K562 (cell line): ENCODE data around the gene NFYC. TPM values are rescaled to one million over a fixed set of nuclear protein-coding genes. Genes with fewer than 3 reads are reported as not detected.

Experiments used
- REST ChIP-seq, 2 experiments: fragments of 450-650 bp; formaldehyde crosslinking in 1 of 2; IDR thresholded peaks; 2 replicates each; pipeline versions ENCODE4 v1.4.0 to v1.6.1; 2014 to 2020; ENCODE audit warnings: mild to moderate bottlenecking in 2 of 2, borderline replicate concordance in 1 of 2, low read depth in 1 of 2
- ZNF699 ChIP-seq: fragments of 250-450 bp; sonication (Bioruptor Pico); IDR thresholded peaks from 2 replicates; pipeline ENCODE4 v1.8.0; 2021; ENCODE audit warnings: mild to moderate bottlenecking, moderate library complexity; ENCODE audit not compliant: insufficient replicate concordance
- polyA plus RNA-seq, 8 experiments: library from polyadenylated mRNA; depleted of rRNA in 4 of 8; stranded (reverse) in 5 of 8; unstranded in 3 of 8; fragments of >200 nt; fragmentation: Nextera tagmentation in 2 of 8; fragmentation: Illumina TruSeq in 1 of 8; extraction: Ambion mirVana in 2 of 8; extraction: Trizol in 1 of 8; gene quantifications; 2 replicates each; pipeline versions ENCODE4 v1.2.1 to v1.2.3, GENCODE V29; 2011 to 2014; ENCODE audit warnings: inconsistent platforms in 1 of 8, missing spikeins in 1 of 8
- total RNA-seq, 7 experiments: library from RNA; depleted of rRNA in 6 of 7; stranded (reverse); fragments of >200 nt in 6 of 7; fragmentation: Illumina TruSeq in 2 of 7; extraction: Trizol in 2 of 7; gene quantifications; 2 replicates each; pipeline versions ENCODE4 v1.2.1 to v1.2.3, GENCODE V29; 2011 to 2021; ENCODE audit warnings: low replicate concordance in 1 of 7
- TF ChIP-seq, protein P1 (sequence below): IDR thresholded peaks from 2 replicates; pipeline ENCODE4 v1.6.1; 2011; ENCODE audit not compliant: insufficient read length; ENCODE audit errors: extremely low read depth
- TF ChIP-seq, protein P2 (sequence below): fragments of 450-650 bp; IDR thresholded peaks from 2 replicates; pipeline ENCODE4 v1.6.1; 2016; ENCODE audit warnings: mild to moderate bottlenecking, moderate library complexity

NFYC gene
- total and polyA plus RNA-seq, 9 of the 15 experiments (the other 6 are each of a cell fraction or from before 2014, with no cell fraction given), result 4.8 to 59.8 (median 41.1) TPM

GRCh38 chr1:40711465-40712404 is 20.2 kb downstream of the NFYC start (continued):
- TF ChIP-seq REST (IDR thresholded peaks at IDR 0.05; ENCODE audit: borderline replicate concordance) (0 out of 2 replicates have a peak, but pooled peaks have one; percentile 5), REST (CRISPR knock-in tag; IDR thresholded peaks at IDR 0.05; ENCODE audit: low read depth) (no peak), ZNF699 (CRISPR knock-in tag) (no peak)
- TF ChIP-seq, protein P1, sequence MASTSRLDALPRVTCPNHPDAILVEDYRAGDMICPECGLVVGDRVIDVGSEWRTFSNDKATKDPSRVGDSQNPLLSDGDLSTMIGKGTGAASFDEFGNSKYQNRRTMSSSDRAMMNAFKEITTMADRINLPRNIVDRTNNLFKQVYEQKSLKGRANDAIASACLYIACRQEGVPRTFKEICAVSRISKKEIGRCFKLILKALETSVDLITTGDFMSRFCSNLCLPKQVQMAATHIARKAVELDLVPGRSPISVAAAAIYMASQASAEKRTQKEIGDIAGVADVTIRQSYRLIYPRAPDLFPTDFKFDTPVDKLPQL, result no peak
- TF ChIP-seq, protein P2, sequence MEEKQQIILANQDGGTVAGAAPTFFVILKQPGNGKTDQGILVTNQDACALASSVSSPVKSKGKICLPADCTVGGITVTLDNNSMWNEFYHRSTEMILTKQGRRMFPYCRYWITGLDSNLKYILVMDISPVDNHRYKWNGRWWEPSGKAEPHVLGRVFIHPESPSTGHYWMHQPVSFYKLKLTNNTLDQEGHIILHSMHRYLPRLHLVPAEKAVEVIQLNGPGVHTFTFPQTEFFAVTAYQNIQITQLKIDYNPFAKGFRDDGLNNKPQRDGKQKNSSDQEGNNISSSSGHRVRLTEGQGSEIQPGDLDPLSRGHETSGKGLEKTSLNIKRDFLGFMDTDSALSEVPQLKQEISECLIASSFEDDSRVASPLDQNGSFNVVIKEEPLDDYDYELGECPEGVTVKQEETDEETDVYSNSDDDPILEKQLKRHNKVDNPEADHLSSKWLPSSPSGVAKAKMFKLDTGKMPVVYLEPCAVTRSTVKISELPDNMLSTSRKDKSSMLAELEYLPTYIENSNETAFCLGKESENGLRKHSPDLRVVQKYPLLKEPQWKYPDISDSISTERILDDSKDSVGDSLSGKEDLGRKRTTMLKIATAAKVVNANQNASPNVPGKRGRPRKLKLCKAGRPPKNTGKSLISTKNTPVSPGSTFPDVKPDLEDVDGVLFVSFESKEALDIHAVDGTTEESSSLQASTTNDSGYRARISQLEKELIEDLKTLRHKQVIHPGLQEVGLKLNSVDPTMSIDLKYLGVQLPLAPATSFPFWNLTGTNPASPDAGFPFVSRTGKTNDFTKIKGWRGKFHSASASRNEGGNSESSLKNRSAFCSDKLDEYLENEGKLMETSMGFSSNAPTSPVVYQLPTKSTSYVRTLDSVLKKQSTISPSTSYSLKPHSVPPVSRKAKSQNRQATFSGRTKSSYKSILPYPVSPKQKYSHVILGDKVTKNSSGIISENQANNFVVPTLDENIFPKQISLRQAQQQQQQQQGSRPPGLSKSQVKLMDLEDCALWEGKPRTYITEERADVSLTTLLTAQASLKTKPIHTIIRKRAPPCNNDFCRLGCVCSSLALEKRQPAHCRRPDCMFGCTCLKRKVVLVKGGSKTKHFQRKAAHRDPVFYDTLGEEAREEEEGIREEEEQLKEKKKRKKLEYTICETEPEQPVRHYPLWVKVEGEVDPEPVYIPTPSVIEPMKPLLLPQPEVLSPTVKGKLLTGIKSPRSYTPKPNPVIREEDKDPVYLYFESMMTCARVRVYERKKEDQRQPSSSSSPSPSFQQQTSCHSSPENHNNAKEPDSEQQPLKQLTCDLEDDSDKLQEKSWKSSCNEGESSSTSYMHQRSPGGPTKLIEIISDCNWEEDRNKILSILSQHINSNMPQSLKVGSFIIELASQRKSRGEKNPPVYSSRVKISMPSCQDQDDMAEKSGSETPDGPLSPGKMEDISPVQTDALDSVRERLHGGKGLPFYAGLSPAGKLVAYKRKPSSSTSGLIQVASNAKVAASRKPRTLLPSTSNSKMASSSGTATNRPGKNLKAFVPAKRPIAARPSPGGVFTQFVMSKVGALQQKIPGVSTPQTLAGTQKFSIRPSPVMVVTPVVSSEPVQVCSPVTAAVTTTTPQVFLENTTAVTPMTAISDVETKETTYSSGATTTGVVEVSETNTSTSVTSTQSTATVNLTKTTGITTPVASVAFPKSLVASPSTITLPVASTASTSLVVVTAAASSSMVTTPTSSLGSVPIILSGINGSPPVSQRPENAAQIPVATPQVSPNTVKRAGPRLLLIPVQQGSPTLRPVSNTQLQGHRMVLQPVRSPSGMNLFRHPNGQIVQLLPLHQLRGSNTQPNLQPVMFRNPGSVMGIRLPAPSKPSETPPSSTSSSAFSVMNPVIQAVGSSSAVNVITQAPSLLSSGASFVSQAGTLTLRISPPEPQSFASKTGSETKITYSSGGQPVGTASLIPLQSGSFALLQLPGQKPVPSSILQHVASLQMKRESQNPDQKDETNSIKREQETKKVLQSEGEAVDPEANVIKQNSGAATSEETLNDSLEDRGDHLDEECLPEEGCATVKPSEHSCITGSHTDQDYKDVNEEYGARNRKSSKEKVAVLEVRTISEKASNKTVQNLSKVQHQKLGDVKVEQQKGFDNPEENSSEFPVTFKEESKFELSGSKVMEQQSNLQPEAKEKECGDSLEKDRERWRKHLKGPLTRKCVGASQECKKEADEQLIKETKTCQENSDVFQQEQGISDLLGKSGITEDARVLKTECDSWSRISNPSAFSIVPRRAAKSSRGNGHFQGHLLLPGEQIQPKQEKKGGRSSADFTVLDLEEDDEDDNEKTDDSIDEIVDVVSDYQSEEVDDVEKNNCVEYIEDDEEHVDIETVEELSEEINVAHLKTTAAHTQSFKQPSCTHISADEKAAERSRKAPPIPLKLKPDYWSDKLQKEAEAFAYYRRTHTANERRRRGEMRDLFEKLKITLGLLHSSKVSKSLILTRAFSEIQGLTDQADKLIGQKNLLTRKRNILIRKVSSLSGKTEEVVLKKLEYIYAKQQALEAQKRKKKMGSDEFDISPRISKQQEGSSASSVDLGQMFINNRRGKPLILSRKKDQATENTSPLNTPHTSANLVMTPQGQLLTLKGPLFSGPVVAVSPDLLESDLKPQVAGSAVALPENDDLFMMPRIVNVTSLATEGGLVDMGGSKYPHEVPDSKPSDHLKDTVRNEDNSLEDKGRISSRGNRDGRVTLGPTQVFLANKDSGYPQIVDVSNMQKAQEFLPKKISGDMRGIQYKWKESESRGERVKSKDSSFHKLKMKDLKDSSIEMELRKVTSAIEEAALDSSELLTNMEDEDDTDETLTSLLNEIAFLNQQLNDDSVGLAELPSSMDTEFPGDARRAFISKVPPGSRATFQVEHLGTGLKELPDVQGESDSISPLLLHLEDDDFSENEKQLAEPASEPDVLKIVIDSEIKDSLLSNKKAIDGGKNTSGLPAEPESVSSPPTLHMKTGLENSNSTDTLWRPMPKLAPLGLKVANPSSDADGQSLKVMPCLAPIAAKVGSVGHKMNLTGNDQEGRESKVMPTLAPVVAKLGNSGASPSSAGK, result no peak
